ENCODE measurements around the gene GLUL. TPM values are rescaled to one million over a fixed set of nuclear protein-coding genes. Genes with fewer than 3 reads are reported as not detected.

Gene GLUL
- total RNA-seq, 2 donors from 2014 or later = 343 to 428 TPM

DNA sequence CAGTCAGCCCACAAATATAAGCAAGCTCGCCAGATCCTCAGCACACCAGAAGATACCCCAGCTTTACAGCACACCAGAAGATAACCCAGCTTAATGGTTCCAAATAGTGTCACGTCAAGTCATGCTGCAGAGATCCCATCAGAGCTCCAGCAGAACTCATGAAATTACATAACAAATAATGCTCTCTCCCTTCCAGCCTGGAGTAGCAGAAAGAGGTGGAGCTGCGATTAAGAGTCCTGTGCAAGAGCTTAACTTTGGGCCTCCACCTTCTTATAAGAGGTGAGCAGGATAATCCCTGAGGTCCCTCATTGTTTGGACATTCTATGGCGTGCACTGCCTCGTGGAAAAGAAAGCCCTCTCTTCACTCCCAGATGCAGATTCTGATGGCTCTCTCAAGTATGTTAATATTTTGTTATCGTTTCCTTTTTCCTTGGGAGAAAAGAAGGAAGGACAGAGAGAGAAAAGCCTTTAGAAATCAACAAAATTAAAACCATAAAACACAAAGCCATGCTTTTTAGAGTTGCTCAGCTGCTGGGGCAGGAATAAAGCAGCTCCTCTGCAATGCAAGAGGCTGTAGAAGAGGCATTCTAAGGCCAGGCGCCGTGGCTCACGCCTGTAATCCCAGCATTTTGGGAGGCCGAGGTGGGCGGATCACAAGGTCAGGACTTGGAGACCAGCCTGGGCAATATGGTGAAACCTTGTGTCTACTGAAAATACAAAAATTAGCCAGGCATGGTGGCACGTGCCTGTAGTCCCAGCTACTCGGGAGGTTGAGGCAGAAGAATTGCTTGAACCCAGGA lies 59.1 kb downstream of the GLUL start:
- intact Hi-C loops (cut with DNase I) = no loop called here

More for the DNA sequence above, 59.1 kb downstream of the GLUL start:
- Histone ChIP-seq H3K27me3 (no peaks in the 10 kb centered on the region), H3K27ac (no peak overlapping the region), H3K4me3 (no peak overlapping the region), H3K9me3 (no peaks in the 10 kb centered on the region), H3K9ac (ENCODE audit: low read depth in 2 of 2, low read length in 2 of 2) (no peak overlapping the region), H3K4me1 (no peaks in the 10 kb centered on the region), H3K36me3 (no peaks in the 10 kb centered on the region)
- DNase-seq = no peak
- TF ChIP-seq, protein P1, sequence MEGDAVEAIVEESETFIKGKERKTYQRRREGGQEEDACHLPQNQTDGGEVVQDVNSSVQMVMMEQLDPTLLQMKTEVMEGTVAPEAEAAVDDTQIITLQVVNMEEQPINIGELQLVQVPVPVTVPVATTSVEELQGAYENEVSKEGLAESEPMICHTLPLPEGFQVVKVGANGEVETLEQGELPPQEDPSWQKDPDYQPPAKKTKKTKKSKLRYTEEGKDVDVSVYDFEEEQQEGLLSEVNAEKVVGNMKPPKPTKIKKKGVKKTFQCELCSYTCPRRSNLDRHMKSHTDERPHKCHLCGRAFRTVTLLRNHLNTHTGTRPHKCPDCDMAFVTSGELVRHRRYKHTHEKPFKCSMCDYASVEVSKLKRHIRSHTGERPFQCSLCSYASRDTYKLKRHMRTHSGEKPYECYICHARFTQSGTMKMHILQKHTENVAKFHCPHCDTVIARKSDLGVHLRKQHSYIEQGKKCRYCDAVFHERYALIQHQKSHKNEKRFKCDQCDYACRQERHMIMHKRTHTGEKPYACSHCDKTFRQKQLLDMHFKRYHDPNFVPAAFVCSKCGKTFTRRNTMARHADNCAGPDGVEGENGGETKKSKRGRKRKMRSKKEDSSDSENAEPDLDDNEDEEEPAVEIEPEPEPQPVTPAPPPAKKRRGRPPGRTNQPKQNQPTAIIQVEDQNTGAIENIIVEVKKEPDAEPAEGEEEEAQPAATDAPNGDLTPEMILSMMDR (IDR thresholded peaks at IDR 0.05) = no peak

Other genes with a start within 250 kb of the GLUL start
- not detected for gene TEDDM1, start 8.9 kb upstream of the GLUL start, total RNA-seq
- not detected for gene RGSL1, start 58.4 kb upstream of the GLUL start, total RNA-seq
- 10 to 100 TPM; 16.2 to 19.5 TPM for gene RNASEL, start 197.5 kb upstream of the GLUL start, total RNA-seq
- gene RGS16, start 212.6 kb upstream of the GLUL start, total RNA-seq = 1 to 10 TPM in 1 of 2 donors, under 1 TPM in 1; 0.77 to 1.6 TPM

All from colonic mucosa (tissue), 4 donors.